ENCODE data around the gene MAP10.

The MAP10 gene

GRCh38 chr1:232798920-232799319, 6.3 kb upstream of the MAP10 start:
- DNase-seq = no peak

GRCh38 chr1:232806186-232806510, 932 bp downstream of the MAP10 start:
- no peak for DNase-seq

GRCh38 chr1:232810856-232811255, 5.6 kb downstream of the MAP10 start:
- DNase-seq = no peak

GRCh38 chr1:232812560-232812959, 7.3 kb downstream of the MAP10 start:
- no peak for DNase-seq

GRCh38 chr1:232813097-232813496, 7.9 kb downstream of the MAP10 start:
- no peak for DNase-seq

GRCh38 chr1:232813760-232814159, 8.5 kb downstream of the MAP10 start:
- DNase-seq = no peak

GRCh38 chr1:232816324-232816723, 11.1 kb downstream of the MAP10 start:
- DNase-seq = no peak

- no peak for DNase-seq
Observed at GRCh38 chr1:232818040-232818439, 12.8 kb downstream of the MAP10 start.

GRCh38 chr1:232820431-232820830, 15.2 kb downstream of the MAP10 start:
- DNase-seq = no peak

- no peak for DNase-seq
Observed at GRCh38 chr1:232822530-232822929, 17.3 kb downstream of the MAP10 start.

- no peak for DNase-seq
Observed at GRCh38 chr1:232826318-232826717, 21.1 kb downstream of the MAP10 start.

- no peak for DNase-seq
Observed at GRCh38 chr1:232830661-232831060, 25.4 kb downstream of the MAP10 start.

- no peak for DNase-seq
Observed at GRCh38 chr1:232831895-232832294, 26.7 kb downstream of the MAP10 start.

- DNase-seq = no peak
Observed at GRCh38 chr1:232834066-232834465, 28.9 kb downstream of the MAP10 start.

- no peak for DNase-seq
Observed at GRCh38 chr1:232835166-232835565, 29.9 kb downstream of the MAP10 start.

GRCh38 chr1:232837087-232837486, 31.9 kb downstream of the MAP10 start:
- DNase-seq = no peak

GRCh38 chr1:232841823-232842565, 36.8 kb downstream of the MAP10 start:
- DNase-seq = no peak

- DNase-seq = no peak
Observed at GRCh38 chr1:232844791-232845190, 39.6 kb downstream of the MAP10 start.

GRCh38 chr1:232845406-232845955, 40.3 kb downstream of the MAP10 start:
- DNase-seq = no peak

GRCh38 chr1:232851532-232851931, 46.3 kb downstream of the MAP10 start:
- no peak for DNase-seq

GRCh38 chr1:232853994-232854797, 49.0 kb downstream of the MAP10 start:
- DNase-seq = no peak

- DNase-seq = no peak
Observed at GRCh38 chr1:232854798-232855159, 49.6 kb downstream of the MAP10 start.

- no peak for DNase-seq
Observed at GRCh38 chr1:232856541-232856940, 51.3 kb downstream of the MAP10 start.

Measured in SW 1271 (cell line).